ENCODE results near the gene NFKB1.
"Not testable (repeated sequence)": the region's sequence is repeated elsewhere in the genome, so short reads cannot be mapped to it uniquely, and the experiment has no call there.

Gene NFKB1

GRCh38 chr4:102560571-102561341, 59.6 kb downstream of the NFKB1 start:
- no peak for DNase-seq (ENCODE audit: low read depth in 1 of 2, low spot score in 1 of 2)

GRCh38 chr4:102563000-102563399, 61.8 kb downstream of the NFKB1 start:
- no peak for DNase-seq (ENCODE audit: low read depth in 1 of 2, low spot score in 1 of 2)

GRCh38 chr4:102564399-102565059, 63.4 kb downstream of the NFKB1 start:
- no peak for DNase-seq (ENCODE audit: low read depth in 1 of 2, low spot score in 1 of 2)

- no peak for DNase-seq (ENCODE audit: low read depth in 1 of 2, low spot score in 1 of 2)
Observed at GRCh38 chr4:102565696-102566095, 64.5 kb downstream of the NFKB1 start.

GRCh38 chr4:102566426-102566825, 65.3 kb downstream of the NFKB1 start:
- no peak for DNase-seq (ENCODE audit: low read depth in 1 of 2, low spot score in 1 of 2)

GRCh38 chr4:102567427-102567826, 66.3 kb downstream of the NFKB1 start:
- no peak for DNase-seq (ENCODE audit: low read depth in 1 of 2, low spot score in 1 of 2)

- no peak for DNase-seq (ENCODE audit: low read depth in 1 of 2, low spot score in 1 of 2)
Observed at GRCh38 chr4:102569200-102569599, 68.0 kb downstream of the NFKB1 start.

GRCh38 chr4:102570211-102570610, 69.1 kb downstream of the NFKB1 start:
- not testable (repeated sequence) for DNase-seq (ENCODE audit: low read depth in 1 of 2, low spot score in 1 of 2)

- no peak for DNase-seq (ENCODE audit: low read depth in 1 of 2, low spot score in 1 of 2)
Observed at GRCh38 chr4:102572452-102572851, 71.3 kb downstream of the NFKB1 start.

GRCh38 chr4:102574317-102574716, 73.2 kb downstream of the NFKB1 start:
- no peak for DNase-seq (ENCODE audit: low read depth in 1 of 2, low spot score in 1 of 2)

GRCh38 chr4:102575369-102576129, 74.4 kb downstream of the NFKB1 start:
- no peak for DNase-seq (ENCODE audit: low read depth in 1 of 2, low spot score in 1 of 2)

- DNase-seq (ENCODE audit: low read depth in 1 of 2, low spot score in 1 of 2): no peak
Observed at GRCh38 chr4:102578270-102578669, 77.1 kb downstream of the NFKB1 start.

GRCh38 chr4:102578819-102579218, 77.7 kb downstream of the NFKB1 start:
- no peak for DNase-seq (ENCODE audit: low read depth in 1 of 2, low spot score in 1 of 2)

- no peak for DNase-seq (ENCODE audit: low read depth in 1 of 2, low spot score in 1 of 2)
Observed at GRCh38 chr4:102579794-102580462, 78.8 kb downstream of the NFKB1 start.

GRCh38 chr4:102580463-102580842, 79.3 kb downstream of the NFKB1 start:
- DNase-seq (ENCODE audit: low read depth in 1 of 2, low spot score in 1 of 2): no peak

GRCh38 chr4:102584091-102584490, 82.9 kb downstream of the NFKB1 start:
- no peak for DNase-seq (ENCODE audit: low read depth in 1 of 2, low spot score in 1 of 2)

- DNase-seq (ENCODE audit: low read depth in 1 of 2, low spot score in 1 of 2): no peak
Observed at GRCh38 chr4:102585329-102585728, 84.2 kb downstream of the NFKB1 start.

GRCh38 chr4:102586002-102586643, 85.0 kb downstream of the NFKB1 start:
- no peak for DNase-seq (ENCODE audit: low read depth in 1 of 2, low spot score in 1 of 2)

GRCh38 chr4:102586644-102587021, 85.5 kb downstream of the NFKB1 start:
- no peak for DNase-seq (ENCODE audit: low read depth in 1 of 2, low spot score in 1 of 2)

GRCh38 chr4:102589743-102590142, 88.6 kb downstream of the NFKB1 start:
- no peak for DNase-seq (ENCODE audit: low read depth in 1 of 2, low spot score in 1 of 2)

- DNase-seq (ENCODE audit: low read depth in 1 of 2, low spot score in 1 of 2): no peak
Observed at GRCh38 chr4:102592256-102592655, 91.1 kb downstream of the NFKB1 start.

Measured in activated T-helper 1 cell treated with anti-CD3 and anti-CD28 coated beads, Interleukin-2, amount 50 U/mL, for 16 hours (primary cell).